Esophagus muscularis mucosa (tissue), 4 donors: Measurements from ENCODE around the gene POGLUT2. TPM values are rescaled to one million over a fixed set of nuclear protein-coding genes. Genes with fewer than 3 reads are reported as not detected.
A peak's percentile ranks its signal among the peaks of the same experiment; 100 is the strongest.

Source experiments
- DNase-seq: peaks from one replicate; pipeline ENCODE4 v3.0.0-alpha.2; 2017; ENCODE audit errors: extremely low spot score
- H3K27ac ChIP-seq, 4 donors: fragments of 200-600 bp; sonication (generic); replicated peaks in 1 of 4; 1 replicate in 3 of 4; 2 replicates in 1 of 4; pipeline ENCODE4 v1.5.1; 2016 to 2019; ENCODE audit warnings: mild to moderate bottlenecking in 1 of 4
- H3K27me3 ChIP-seq, 4 donors: fragments of 200-600 bp; sonication (generic); one replicate each; pipeline versions ENCODE4 v1.5.1 to v1.6.0; 2016 to 2019
- H3K36me3 ChIP-seq, 4 donors: fragments of 200-600 bp; sonication (generic); one replicate each; pipeline ENCODE4 v1.5.1; 2016 to 2019
- H3K4me1 ChIP-seq, 4 donors: fragments of 200-600 bp; sonication (generic); one replicate each; pipeline ENCODE4 v1.5.1; 2016 to 2019
- H3K4me3 ChIP-seq, 4 donors: fragments of 200-600 bp; sonication (generic); 1 replicate in 2 of 4; 2 replicates in 2 of 4; pipeline ENCODE4 v1.5.1; 2016 to 2019; ENCODE audit warnings: mild to moderate bottlenecking in 4 of 4, moderate library complexity in 1 of 4
- H3K9me3 ChIP-seq, 4 donors: fragments of 200-600 bp; sonication (generic); 1 replicate in 3 of 4; 2 replicates in 1 of 4; pipeline ENCODE4 v1.5.1; 2016 to 2019
- EP300 ChIP-seq: sonication (generic); formaldehyde crosslinking; IDR thresholded peaks from one replicate; pipeline ENCODE4 v1.6.1; 2017; ENCODE audit warnings: antibody characterized with exemption
- POLR2A ChIP-seq: fragments of 450-650 bp; IDR thresholded peaks from one replicate; pipeline ENCODE4 v1.6.1; 2017; ENCODE audit warnings: antibody characterized with exemption, moderate library complexity, mild to moderate bottlenecking, low read depth
- POLR2AphosphoS5 ChIP-seq, 2 donors: sonication (generic); formaldehyde crosslinking; IDR thresholded peaks; one replicate each; pipeline ENCODE4 v1.6.1; 2017; ENCODE audit warnings: antibody characterized with exemption in 2 of 2
- WGBS: methylation state at CpG from one replicate; pipeline ENCODE4 v1.1.5; 2018; 5-methylcytosine and 5-hydroxymethylcytosine counted together
- intact Hi-C: fragments of 100-400 bp; cut with DNase I; formaldehyde crosslinking; loops from one replicate; pipeline ENCODE4 v1.15.1; 2023
- total RNA-seq, 4 donors: library from RNA; depleted of rRNA; stranded (reverse); fragments of >200 nt; gene quantifications; one replicate each; pipeline versions ENCODE4 v1.1.0 to v1.2.1, GENCODE V29; 2016
- TF ChIP-seq, protein P1 (sequence below), 3 experiments: fragments of 200-600 bp in 2 of 3; fragments of 450-650 bp in 1 of 3; sonication (generic) in 2 of 3; IDR thresholded peaks; one replicate each; pipeline ENCODE4 v1.5.1; 2017 to 2019; ENCODE audit warnings: antibody characterized with exemption in 3 of 3, mild to moderate bottlenecking in 2 of 3, moderate library complexity in 1 of 3

POGLUT2 gene
- 1 to 10 TPM; 4.8 to 7.5 (median 6.3) TPM for total RNA-seq

DNA sequence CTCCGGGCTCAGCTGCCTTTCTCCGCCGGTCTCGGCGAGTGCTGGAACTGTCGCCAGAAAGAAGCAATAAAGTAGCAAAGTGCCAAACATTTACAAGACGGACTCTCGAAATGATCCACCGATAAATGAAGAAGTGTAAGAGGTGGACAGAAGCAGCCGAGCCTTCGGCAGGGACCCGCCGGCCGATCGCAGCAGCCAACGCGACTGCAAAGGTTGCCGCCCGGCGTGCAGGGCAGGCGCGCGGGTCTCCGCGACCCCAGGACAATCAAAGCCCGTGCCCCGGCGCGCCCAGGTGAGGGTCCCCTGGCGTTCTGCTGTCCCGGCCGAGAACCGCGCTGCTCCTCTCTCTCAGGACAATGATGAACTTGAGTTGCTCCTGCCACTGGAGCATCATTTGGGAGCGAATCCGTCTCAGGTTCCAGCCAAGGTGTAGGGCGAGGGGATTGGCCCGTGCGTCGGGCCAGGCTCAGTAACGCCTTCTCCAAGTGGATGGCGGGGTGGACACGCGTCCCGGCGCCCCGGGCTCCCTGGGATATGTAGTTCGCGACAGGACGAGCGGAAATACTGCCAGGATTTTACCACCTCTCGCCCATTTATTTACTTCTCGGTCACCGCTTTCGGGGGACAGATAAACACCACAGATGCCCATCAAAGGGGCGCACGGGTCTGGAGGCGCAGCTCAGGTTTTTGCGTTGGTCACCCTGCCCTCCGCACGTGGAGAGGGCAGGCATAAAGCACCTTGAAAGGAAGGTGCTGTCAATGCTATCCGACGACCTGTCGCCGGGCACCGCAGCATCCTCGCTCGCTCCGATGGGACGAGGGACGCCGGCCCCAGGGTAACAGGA, at the start of gene POGLUT2, which contains the start of gene BIVM:
POGLUT2 (minus strand) TSS at position 396 of the 845 bp plus-strand sequence; CDS start at position 90, 306 bp downstream.
BIVM (plus strand) TSS at position 539 of the 845 bp plus-strand sequence. CDS start 8,149 bp downstream, outside the sequence.
- Histone ChIP-seq H3K9me3 (no peaks in the 10 kb centered on the region), H3K27me3 (no peaks in the 10 kb centered on the region), H3K4me1 (peaks cover 26 to 59% (median 37%) of the 10 kb centered on the region in 4 donors), H3K4me3 (peak within 1 kb of the TSS; percentile 76 to 90 (median 86)), H3K27ac (peak within 1 kb of the TSS; percentile 83 to 91 (median 85)), H3K36me3 (peaks cover 0 to 4% (median 0%) of the 10 kb centered on the region in 4 donors)
- TF ChIP-seq POLR2A (no peak), POLR2AphosphoS5 (IDR thresholded peaks at IDR 0.05) (peak; percentile 74), EP300 (no peak)
- TF ChIP-seq, protein P1, sequence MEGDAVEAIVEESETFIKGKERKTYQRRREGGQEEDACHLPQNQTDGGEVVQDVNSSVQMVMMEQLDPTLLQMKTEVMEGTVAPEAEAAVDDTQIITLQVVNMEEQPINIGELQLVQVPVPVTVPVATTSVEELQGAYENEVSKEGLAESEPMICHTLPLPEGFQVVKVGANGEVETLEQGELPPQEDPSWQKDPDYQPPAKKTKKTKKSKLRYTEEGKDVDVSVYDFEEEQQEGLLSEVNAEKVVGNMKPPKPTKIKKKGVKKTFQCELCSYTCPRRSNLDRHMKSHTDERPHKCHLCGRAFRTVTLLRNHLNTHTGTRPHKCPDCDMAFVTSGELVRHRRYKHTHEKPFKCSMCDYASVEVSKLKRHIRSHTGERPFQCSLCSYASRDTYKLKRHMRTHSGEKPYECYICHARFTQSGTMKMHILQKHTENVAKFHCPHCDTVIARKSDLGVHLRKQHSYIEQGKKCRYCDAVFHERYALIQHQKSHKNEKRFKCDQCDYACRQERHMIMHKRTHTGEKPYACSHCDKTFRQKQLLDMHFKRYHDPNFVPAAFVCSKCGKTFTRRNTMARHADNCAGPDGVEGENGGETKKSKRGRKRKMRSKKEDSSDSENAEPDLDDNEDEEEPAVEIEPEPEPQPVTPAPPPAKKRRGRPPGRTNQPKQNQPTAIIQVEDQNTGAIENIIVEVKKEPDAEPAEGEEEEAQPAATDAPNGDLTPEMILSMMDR (IDR thresholded peaks at IDR 0.05): peak in 1 of 3 experiments; percentile 12
- WGBS: 0% methylated on average over 13 of the region's 72 CpGs
- intact Hi-C loops: no loop called here
- peak; percentile 96 for DNase-seq

- no peaks in the 10 kb centered on the region for H3K9me3 ChIP-seq
- TF ChIP-seq, protein P1 (IDR thresholded peaks at IDR 0.05): peak; percentile 60 to 68 (median 60)
- TF ChIP-seq POLR2AphosphoS5 (IDR thresholded peaks at IDR 0.05): no peak
- intact Hi-C loops: loop anchor here (2.0 to 5.0 kb wide), 3 partner anchors 75 to 265 kb away; partner anchors contain the start of genes TEX30 and TPP2
- peaks cover 10 to 40% (median 28%) of the 10 kb centered on the region in 4 donors for H3K4me1 ChIP-seq
- H3K27ac ChIP-seq: peak overlapping the region; percentile 92 to 96 (median 96)
- no peak for DNase-seq
- WGBS: 22% methylated on average over 12 of the region's 12 CpGs
- H3K36me3 ChIP-seq: peaks cover 0 to 10% (median 2%) of the 10 kb centered on the region in 4 donors
- H3K4me3 ChIP-seq: peak overlapping the region; percentile 73 to 88 (median 85)
- H3K27me3 ChIP-seq: no peaks in the 10 kb centered on the region
These were observed 48.8 kb upstream of the POGLUT2 start for GRCh38 chr13:102847272-102848234.

DNA sequence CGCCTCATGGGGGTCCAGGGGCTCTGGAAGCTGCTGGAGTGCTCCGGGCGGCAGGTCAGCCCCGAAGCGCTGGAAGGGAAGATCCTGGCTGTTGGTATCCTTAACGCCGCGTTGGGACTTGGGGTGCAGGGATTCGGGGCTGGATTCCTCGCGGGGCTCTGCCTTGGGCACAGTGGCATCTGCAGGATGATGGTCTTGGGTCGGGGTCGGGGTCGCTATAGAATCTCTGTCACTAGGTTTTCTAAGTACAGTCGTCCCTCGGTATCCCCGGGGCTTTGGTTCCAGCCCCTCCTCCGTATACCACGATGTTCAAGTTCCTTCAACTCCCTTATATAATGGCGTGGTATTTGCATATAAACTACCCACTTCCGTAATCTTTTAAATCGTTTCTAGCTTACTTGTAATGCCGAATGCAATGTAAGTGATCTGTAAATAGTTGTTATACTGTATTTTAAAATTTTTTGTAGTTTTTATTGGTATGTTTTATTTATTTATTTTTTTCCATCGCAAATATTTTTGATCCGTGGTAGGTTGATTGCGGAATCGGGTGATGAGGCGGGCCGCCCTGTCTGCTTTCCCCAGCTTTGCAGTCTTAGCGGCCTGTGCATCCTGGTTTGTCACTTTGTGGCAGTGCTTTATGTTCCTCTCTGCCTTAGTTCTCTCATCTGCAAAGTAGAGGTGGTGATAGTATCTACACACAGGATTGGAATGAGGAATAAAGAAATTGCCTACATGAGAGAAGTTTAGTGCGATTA, 47.7 kb upstream of the POGLUT2 start:
- intact Hi-C loops: loop anchor here (2.0 to 5.0 kb wide), 3 partner anchors 74 to 264 kb away; partner anchors contain the start of genes TEX30 and TPP2
- DNase-seq: no peak
- peak overlapping the region; percentile 92 to 96 (median 96) for H3K27ac ChIP-seq
- H3K4me3 ChIP-seq: peak overlapping the region; percentile 73 to 88 (median 85)
- TF ChIP-seq POLR2AphosphoS5 (IDR thresholded peaks at IDR 0.05) (no peak), POLR2A (no peak), EP300 (no peak)
- under 1% methylated on average over 22 of the region's 31 CpGs for WGBS
- no peaks in the 10 kb centered on the region for H3K27me3 ChIP-seq
- peaks cover 10 to 40% (median 28%) of the 10 kb centered on the region in 4 donors for H3K4me1 ChIP-seq
- peaks cover 0 to 7% (median 3%) of the 10 kb centered on the region in 4 donors for H3K36me3 ChIP-seq
- H3K9me3 ChIP-seq: no peaks in the 10 kb centered on the region

GRCh38 chr13:102845630-102846260, 47.0 kb upstream of the POGLUT2 start, which contains the start of gene ERCC5:
TSS of gene ERCC5 (plus strand) at chr13:102846032. CDS start at chr13:102846267, 235 bp downstream.
- Histone ChIP-seq H3K27ac (peak within 1 kb of the TSS; percentile 92 to 96 (median 96)), H3K4me1 (peaks cover 10 to 40% (median 28%) of the 10 kb centered on the region in 4 donors), H3K9me3 (no peaks in the 10 kb centered on the region), H3K36me3 (peaks cover 0 to 7% (median 3%) of the 10 kb centered on the region in 4 donors), H3K4me3 (peak within 1 kb of the TSS; percentile 73 to 88 (median 85)), H3K27me3 (no peaks in the 10 kb centered on the region)
- TF ChIP-seq, protein P1 (IDR thresholded peaks at IDR 0.05): peak in 1 of 3 experiments; percentile 26
- peak; percentile 97 for TF ChIP-seq POLR2AphosphoS5 (IDR thresholded peaks at IDR 0.05)
- peak; percentile 37 for TF ChIP-seq POLR2A
- TF ChIP-seq EP300: no peak
- WGBS: under 1% methylated on average over 27 of the region's 49 CpGs
- intact Hi-C loops: loop anchor here (2.0 to 5.0 kb wide), 3 partner anchors 73 to 263 kb away; partner anchors contain the start of genes TEX30 and TPP2
- DNase-seq: peak; percentile 99
